HCT116 (cell line): ENCODE data around the gene CASP8. TPM values are rescaled to one million over a fixed set of nuclear protein-coding genes. Genes with fewer than 3 reads are reported as not detected.

Experiments used
- ATAC-seq: fragments of 200-7000 bp; cut with Tn5 transposase; 2 replicates; pipeline ENCODE4 v1.9.1; 2020; ENCODE audit warnings: mild to moderate bottlenecking, moderate library complexity
- BruUV-seq: library from RNA; stranded (reverse); fragments of 400-500 nt; replicated peaks from 2 replicates; lab custom pipeline; 2021; lab: Mats Ljungman, UMichigan
- CTCF ChIA-PET: fragments of 300-600 bp; sonication (Branson Sonifier 250); formaldehyde crosslinking; loops from one replicate; lab custom pipeline; 2021; ENCODE audit warnings: antibody characterized with exemption; lab: Charles Lee
- POLR2A ChIA-PET: fragments of 300-600, 350-600 bp; sonication (Branson Sonifier 250); formaldehyde crosslinking; loops from one replicate; lab custom pipeline; 2021; ENCODE audit warnings: antibody characterized with exemption; lab: Charles Lee
- RAD21 ChIA-PET, 2 experiments: fragments of 300-600 bp; sonication (Branson Sonifier 250); formaldehyde crosslinking; loops; one replicate each; lab custom pipeline; 2023; ENCODE audit warnings: low total read pairs in 2 of 2; ENCODE audit not compliant: uncharacterized antibody in 2 of 2, unreplicated experiment in 2 of 2, low non-redundant PET in 1 of 2; lab: Charles Lee
- DNase-seq: peaks from one replicate; pipeline ENCODE4 v3.0.0-alpha.2; 2010; ENCODE audit warnings: low read depth, low spot score
- H2AFZ ChIP-seq: fragments of 200-600 bp; shearing (Covaris generic), sonication (generic); 2 replicates; pipeline ENCODE4 v1.6.1; 2017; ENCODE audit warnings: low read depth, mixed run types, mixed read lengths, antibody characterized with exemption, low read length; ENCODE audit not compliant: poor library complexity, severe bottlenecking
- H3K27ac ChIP-seq: 2 replicates; pipeline ENCODE4 v1.5.1; 2012; ENCODE audit warnings: low read depth, low read length
- H3K27me3 ChIP-seq: fragments of 200-600 bp; sonication (generic); 2 replicates; pipeline ENCODE4 v1.6.1; 2016; ENCODE audit warnings: mixed run types, low read length, mixed read lengths; ENCODE audit not compliant: insufficient read depth
- H3K36me3 ChIP-seq, 2 experiments: fragments of 200-500 bp in 1 of 2; fragments of 200-600 bp in 1 of 2; sonication (Bioruptor generic) in 1 of 2; sonication (generic) in 1 of 2; 2 replicates each; pipeline versions ENCODE4 v1.5.1 to v1.6.1; 2014 to 2016; ENCODE audit warnings: low read length in 2 of 2, inconsistent platforms in 1 of 2, mixed read lengths in 1 of 2, mixed run types in 1 of 2; ENCODE audit not compliant: insufficient read depth in 2 of 2, control insufficient read depth in 1 of 2
- H3K4me1 ChIP-seq, 2 experiments: fragments of 200-600 bp in 1 of 2; sonication (generic) in 1 of 2; 2 replicates each; pipeline versions ENCODE4 v1.5.1 to v1.6.1; 2012 to 2017; ENCODE audit warnings: low read length in 2 of 2, inconsistent platforms in 1 of 2, mild to moderate bottlenecking in 1 of 2, mixed read lengths in 1 of 2, mixed run types in 1 of 2, moderate library complexity in 1 of 2; ENCODE audit not compliant: insufficient read depth in 2 of 2, control insufficient read depth in 1 of 2
- H3K4me2 ChIP-seq: fragments of 200-600 bp; sonication (generic); 2 replicates; pipeline ENCODE4 v1.6.1; 2017; ENCODE audit warnings: mixed run types, low read length, mixed read lengths
- H3K4me3 ChIP-seq, 2 experiments: fragments of 200-600 bp in 1 of 2; sonication (generic) in 1 of 2; replicated peaks in 1 of 2; 2 replicates each; pipeline ENCODE4 v1.5.1; 2011 to 2016; ENCODE audit warnings: low read length in 2 of 2, control low read depth in 1 of 2, low read depth in 1 of 2, mild to moderate bottlenecking in 1 of 2, mixed read lengths in 1 of 2, mixed run types in 1 of 2
- H3K79me2 ChIP-seq: fragments of 200-600 bp; sonication (generic); 2 replicates; pipeline ENCODE4 v1.6.1; 2017; ENCODE audit warnings: mild to moderate bottlenecking, mixed run types, low read length, moderate library complexity, mixed read lengths; ENCODE audit not compliant: insufficient read depth
- H3K9ac ChIP-seq: fragments of 200-600 bp; sonication (generic); 2 replicates; pipeline ENCODE4 v1.6.1; 2016; ENCODE audit warnings: low read length, mixed read lengths
- H3K9me2 ChIP-seq: fragments of 200-600 bp; sonication (generic), shearing (Covaris generic); 2 replicates; pipeline ENCODE4 v1.6.1; 2017; ENCODE audit warnings: mixed run types, mild to moderate bottlenecking, moderate library complexity; ENCODE audit not compliant: insufficient read depth
- H3K9me3 ChIP-seq, 2 experiments: fragments of 200-500 bp in 1 of 2; fragments of 200-600 bp in 1 of 2; sonication (Bioruptor generic) in 1 of 2; sonication (generic) in 1 of 2; 2 replicates each; pipeline ENCODE4 v1.6.1; 2014 to 2017; ENCODE audit warnings: low read length in 2 of 2, mixed read lengths in 2 of 2, inconsistent platforms in 1 of 2, low read depth in 1 of 2, mild to moderate bottlenecking in 1 of 2, mixed run types in 1 of 2, moderate library complexity in 1 of 2; ENCODE audit not compliant: control insufficient read depth in 1 of 2, insufficient read depth in 1 of 2
- H4K20me1 ChIP-seq: fragments of 200-600 bp; sonication (generic), shearing (Covaris generic); 2 replicates; pipeline ENCODE4 v1.6.1; 2017; ENCODE audit warnings: mixed run types, mild to moderate bottlenecking, moderate library complexity; ENCODE audit not compliant: insufficient read depth
- ELF1 ChIP-seq: IDR thresholded peaks from 2 replicates; pipeline ENCODE4 v1.6.1; 2012; ENCODE audit warnings: low read depth, borderline replicate concordance
- EZH2phosphoT487 ChIP-seq: fragments of 200-600 bp; IDR thresholded peaks from 2 replicates; pipeline ENCODE4 v1.6.1; 2018; ENCODE audit warnings: antibody characterized with exemption, borderline replicate concordance
- JUND ChIP-seq: IDR thresholded peaks from 2 replicates; pipeline ENCODE4 v1.6.1; 2012
- POLR2AphosphoS5 ChIP-seq: IDR thresholded peaks from 2 replicates; pipeline ENCODE4 v1.6.1; 2011; ENCODE audit warnings: mild to moderate bottlenecking, low read depth, low read length, moderate library complexity
- SIN3A ChIP-seq: IDR thresholded peaks from 2 replicates; pipeline ENCODE4 v1.6.1; 2012; ENCODE audit warnings: low read depth
- SRF ChIP-seq: IDR thresholded peaks from 2 replicates; pipeline ENCODE4 v1.6.1; 2012; ENCODE audit warnings: low read depth
- YY1 ChIP-seq: IDR thresholded peaks from 2 replicates; pipeline ENCODE4 v1.6.1; 2011; ENCODE audit warnings: low read length, low read depth, moderate library complexity, mild to moderate bottlenecking; ENCODE audit not compliant: insufficient replicate concordance; ENCODE audit errors: extremely low read depth
- ZFX ChIP-seq: fragments of 450-650 bp; IDR thresholded peaks from 2 replicates; pipeline ENCODE4 v1.6.1; 2017
- ZNF274 ChIP-seq: fragments of 200-500 bp; sonication (Bioruptor generic); IDR thresholded peaks from 2 replicates; pipeline ENCODE4 v1.6.1; 2014; ENCODE audit warnings: mild to moderate bottlenecking, low read depth, low read length, inconsistent platforms
- intact Hi-C: fragments of 100-400 bp; cut with micrococcal nuclease; formaldehyde crosslinking; loops from 2 replicates; pipeline ENCODE4 v1.10.0; 2022
- total RNA-seq: library from RNA; stranded (reverse); gene quantifications from one replicate; pipeline ENCODE4 v1.2.1, GENCODE V29; 2021; ENCODE audit not compliant: unreplicated experiment
- TF ChIP-seq, protein P1 (sequence below): IDR thresholded peaks from 2 replicates; pipeline ENCODE4 v1.6.1; 2012

CASP8 gene
- total RNA-seq, 1 experiment from 2014 or later: 29.6 TPM

- H3K4me3 ChIP-seq: peak overlapping the region; percentile 61 to 64
- intact Hi-C loops: loop anchor here (5.0 kb wide), 1 partner anchor 100 kb away; the partner anchor contains the start of gene FLACC1
- no peaks in the 10 kb centered on the region for H3K36me3 ChIP-seq
- RAD21 ChIA-PET: interaction anchor here in 1 of 2 experiments (0.7 kb wide), 1 partner anchor 139 kb away, joined by 4 read pairs; no protein-coding TSS in a partner anchor
- no peak for TF ChIP-seq ELF1
- TF ChIP-seq SIN3A: no peak
- TF ChIP-seq EZH2phosphoT487: no peak
- TF ChIP-seq POLR2AphosphoS5: no peak; the same call in 1 of the 2 replicates
- TF ChIP-seq, protein P1, sequence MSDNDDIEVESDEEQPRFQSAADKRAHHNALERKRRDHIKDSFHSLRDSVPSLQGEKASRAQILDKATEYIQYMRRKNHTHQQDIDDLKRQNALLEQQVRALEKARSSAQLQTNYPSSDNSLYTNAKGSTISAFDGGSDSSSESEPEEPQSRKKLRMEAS: no peak
- TF ChIP-seq ZFX: no peak
- TF ChIP-seq YY1: no peak
- no peak for TF ChIP-seq JUND
- TF ChIP-seq SRF: no peak
- no peak for TF ChIP-seq ZNF274
- POLR2A ChIA-PET: no interaction called here
- CTCF ChIA-PET: interaction anchor here (1.8 kb wide), 1 partner anchor 25 kb away, joined by 4 read pairs; no protein-coding TSS in a partner anchor
- no peaks in the 10 kb centered on the region for H3K9me2 ChIP-seq
- H2AFZ ChIP-seq: peak overlapping the region; percentile 69
- no peaks in the 10 kb centered on the region for H3K9me3 ChIP-seq
- BruUV-seq: TSS peak; percentile 82
- H3K4me2 ChIP-seq: peak overlapping the region; percentile 88
- no peak for DNase-seq
- H3K27ac ChIP-seq: peak overlapping the region; percentile 76
- peaks cover 48% of the 10 kb centered on the region for H3K79me2 ChIP-seq
- H3K27me3 ChIP-seq: no peaks in the 10 kb centered on the region
- no peaks in the 10 kb centered on the region for H4K20me1 ChIP-seq
- ATAC-seq: peak; percentile 62
- peak overlapping the region; percentile 75 for H3K9ac ChIP-seq
- peaks cover 23 to 55% of the 10 kb centered on the region in 2 experiments for H3K4me1 ChIP-seq
Observed at GRCh38 chr2:201257381-201257955, 2.9 kb upstream of the CASP8 start.
